ENCODE data around the gene SNX20. TPM values are rescaled to one million over a fixed set of nuclear protein-coding genes. Genes with fewer than 3 reads are reported as not detected.

Gene SNX20
- total RNA-seq, 2 donors from 2014 or later: 1.2 to 2.0 TPM

GRCh38 chr16:50684823-50685461, 3.8 kb upstream of the SNX20 start:
- intact Hi-C loops (cut with DNase I): no loop called here
- ATAC-seq: peak in 1 of 2 donors; percentile 19
- no peak for DNase-seq

GRCh38 chr16:50683689-50684374, 2.7 kb upstream of the SNX20 start:
- ATAC-seq: peak; percentile 30 to 32

DNA sequence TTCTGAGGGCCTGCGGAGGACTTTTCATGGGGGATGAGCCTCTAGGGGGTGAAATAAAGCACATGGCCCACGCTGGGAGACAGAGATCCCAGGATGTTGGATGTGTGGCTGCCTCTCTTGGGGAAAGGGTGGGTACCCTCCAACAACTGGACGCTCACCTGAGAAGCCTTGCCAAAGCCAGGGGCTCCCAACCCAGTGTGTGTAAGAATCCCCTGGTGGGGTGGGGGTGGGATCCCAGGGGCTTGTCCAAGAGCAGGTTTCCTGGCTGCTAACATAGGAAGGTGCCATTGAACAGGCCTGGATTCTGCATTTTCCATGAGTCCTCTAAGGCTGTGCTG, 587 bp downstream of the SNX20 start:
- ATAC-seq (no peak), DNase-seq (no peak)
- intact Hi-C loops (cut with DNase I): no loop called here

More at GRCh38 chr16:50683689-50684374, 2.7 kb upstream of the SNX20 start:
- no peak for DNase-seq
- intact Hi-C loops (cut with DNase I): no loop called here

DNA sequence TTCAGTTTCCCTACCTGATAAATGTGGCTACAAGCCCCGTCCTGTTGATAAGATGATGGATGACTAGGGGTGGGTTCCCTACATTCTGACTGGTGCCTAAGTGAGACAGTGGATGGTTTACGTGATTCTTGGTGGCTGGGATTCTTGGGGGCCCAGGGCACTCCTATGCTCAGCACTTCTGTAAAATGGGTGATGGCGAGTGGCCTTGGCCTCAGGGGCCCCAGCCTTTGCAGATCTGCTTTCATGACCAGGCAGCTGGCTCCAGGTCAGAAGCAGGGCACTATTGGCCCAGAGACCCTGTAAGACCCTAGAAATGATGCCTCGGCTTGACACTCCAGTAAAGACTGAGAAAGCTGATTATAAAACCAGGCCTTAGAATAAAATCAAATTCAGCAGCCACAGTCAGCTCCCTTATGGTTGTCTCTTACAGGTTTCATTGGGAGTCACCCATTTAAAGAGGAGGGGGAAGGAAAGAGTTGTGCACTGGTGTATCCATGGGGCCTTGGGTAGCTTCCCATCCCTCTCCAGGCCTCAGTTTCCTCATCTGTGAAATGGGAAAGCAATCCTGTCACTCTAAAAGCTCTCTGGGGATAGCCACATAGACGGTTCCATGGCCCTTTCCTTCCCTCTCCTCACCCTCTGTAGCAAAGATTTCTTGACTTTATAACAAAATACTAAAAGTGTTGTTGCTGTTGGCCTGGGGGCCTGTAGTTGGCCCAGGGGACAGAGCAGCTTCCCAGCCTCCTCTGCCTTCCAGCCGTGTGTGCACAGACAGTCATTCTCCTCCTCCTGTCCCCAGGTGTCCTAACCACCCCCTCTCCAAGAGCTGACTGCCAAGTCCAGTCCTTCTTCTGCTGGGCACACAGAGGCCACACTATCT, 1.2 kb downstream of the SNX20 start:
- no peak for ATAC-seq
- intact Hi-C loops (cut with DNase I): no loop called here
- DNase-seq: no peak

- ATAC-seq (no peak), DNase-seq (no peak)
- intact Hi-C loops (cut with DNase I): no loop called here
Measured at GRCh38 chr16:50679266-50679665, 1.8 kb downstream of the SNX20 start.

DNA sequence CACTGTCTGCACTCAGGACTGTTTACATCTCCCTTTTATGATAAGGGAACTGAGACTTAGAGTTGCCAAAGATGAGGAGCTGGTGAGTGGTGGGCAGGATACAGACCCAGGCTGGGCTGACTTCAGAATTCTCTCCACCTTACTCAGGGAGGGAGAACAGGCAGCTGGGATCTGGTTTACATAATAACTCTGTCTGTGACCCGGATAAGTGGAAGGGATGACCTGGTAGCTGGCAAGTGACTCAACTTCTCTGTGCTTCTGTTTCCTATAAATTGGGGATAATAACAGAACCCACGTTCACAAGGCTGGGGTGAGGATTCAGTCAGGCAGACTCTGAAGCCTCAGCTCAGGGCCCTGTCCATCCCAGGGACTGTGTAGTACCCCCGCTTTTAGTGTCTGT, 2.6 kb downstream of the SNX20 start:
- intact Hi-C loops (cut with DNase I): no loop called here
- DNase-seq (no peak), ATAC-seq (no peak)

- no peak for ATAC-seq
- no peak for DNase-seq
- intact Hi-C loops (cut with DNase I): no loop called here
Measured at GRCh38 chr16:50677351-50677750, 3.8 kb downstream of the SNX20 start.

DNA sequence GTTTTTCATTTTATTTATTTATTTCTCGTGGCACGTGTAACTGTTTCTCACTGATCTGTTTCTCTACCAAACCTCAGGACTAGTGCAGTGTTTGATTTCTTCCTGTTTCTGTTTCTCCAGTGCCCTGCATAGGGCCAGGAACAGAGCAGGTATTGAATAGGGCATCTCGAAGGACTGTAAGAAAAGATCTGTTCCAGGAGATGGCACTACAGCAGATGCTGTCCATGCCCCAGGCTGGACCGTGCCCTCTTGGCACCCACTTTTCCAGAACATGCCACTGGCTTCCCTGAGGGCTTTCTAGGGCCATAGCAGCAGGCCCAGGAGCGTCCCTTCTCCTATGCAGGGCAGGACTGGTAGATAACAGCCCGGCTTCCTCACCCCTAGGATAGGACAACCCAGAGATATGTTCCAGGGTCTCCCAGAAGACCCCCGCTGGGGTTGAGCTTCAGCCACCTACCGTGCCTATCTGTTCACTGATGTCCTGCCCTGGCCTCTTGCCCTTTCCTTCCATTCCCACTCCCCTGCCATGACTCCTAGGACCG, 4.4 kb downstream of the SNX20 start:
- no peak for DNase-seq
- no peak for ATAC-seq
- intact Hi-C loops (cut with DNase I): no loop called here

DNA sequence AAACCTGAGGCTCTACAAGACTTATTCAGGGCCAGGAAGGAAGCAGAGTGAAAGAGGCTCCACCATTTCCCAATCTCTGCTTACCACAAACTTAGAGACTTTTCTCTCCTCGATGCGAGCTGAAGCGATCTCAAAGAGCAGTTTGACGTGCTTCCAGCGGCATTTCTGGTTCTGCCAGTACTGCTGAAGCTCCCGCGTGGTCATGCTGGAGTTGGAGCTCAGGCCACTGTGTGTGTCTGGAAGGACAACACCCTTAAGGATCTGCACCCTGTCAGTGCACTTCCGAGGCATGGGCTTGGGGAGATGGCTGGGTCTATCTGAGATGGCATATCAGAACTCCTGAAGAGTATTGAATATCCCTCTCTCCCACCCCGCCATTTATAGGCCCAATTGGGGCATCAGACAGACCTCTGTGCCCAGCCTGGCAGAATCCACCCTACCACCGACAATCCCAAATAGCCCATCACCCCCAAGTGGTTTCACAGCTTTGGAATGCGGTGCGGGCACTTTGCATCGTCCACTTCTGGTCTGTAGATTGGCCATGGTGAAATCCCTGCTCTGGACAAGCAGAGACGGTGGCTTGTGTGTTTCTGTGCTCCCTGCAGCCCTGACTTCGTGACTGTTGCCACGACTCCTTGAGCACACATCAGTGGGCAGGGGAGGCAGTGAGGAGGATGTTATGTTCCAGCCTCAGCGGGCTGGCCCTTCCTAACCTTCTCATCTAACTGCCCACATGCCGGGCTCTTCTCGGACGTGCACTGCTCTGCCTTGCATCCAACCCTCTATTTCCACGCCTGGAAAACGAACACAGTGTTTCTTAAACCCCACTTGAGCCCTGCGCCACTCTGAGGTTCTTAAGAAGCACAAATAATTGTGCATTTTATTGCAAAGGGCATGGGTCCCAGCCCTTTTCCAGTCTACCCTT, 5.2 kb downstream of the SNX20 start:
- DNase-seq (no peak), ATAC-seq (no peak)
- intact Hi-C loops (cut with DNase I): no loop called here

DNA sequence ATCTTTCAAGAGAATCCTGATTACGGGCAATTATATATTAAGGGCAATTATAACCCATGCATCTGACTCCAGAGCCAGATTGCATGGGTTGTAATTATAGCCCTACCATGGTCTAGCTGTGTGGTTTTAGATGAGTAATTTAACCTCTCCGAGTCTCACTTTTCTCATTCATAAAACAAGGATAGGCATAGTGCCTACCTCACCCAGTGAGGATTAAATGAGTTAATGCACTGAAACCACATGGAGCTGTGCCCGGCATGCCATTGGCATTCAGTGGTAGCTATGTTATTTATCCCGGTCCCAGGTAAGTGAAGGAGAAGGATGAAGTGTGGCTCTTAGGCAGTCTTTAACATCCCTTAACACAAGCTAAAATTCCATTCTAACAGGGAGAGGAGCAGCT, 6.3 kb downstream of the SNX20 start:
- intact Hi-C loops (cut with DNase I): no loop called here
- no peak for ATAC-seq
- no peak for DNase-seq

GRCh38 chr16:50673496-50674275, 7.4 kb downstream of the SNX20 start:
- DNase-seq (no peak), ATAC-seq (no peak)
- intact Hi-C loops (cut with DNase I): no loop called here

DNA sequence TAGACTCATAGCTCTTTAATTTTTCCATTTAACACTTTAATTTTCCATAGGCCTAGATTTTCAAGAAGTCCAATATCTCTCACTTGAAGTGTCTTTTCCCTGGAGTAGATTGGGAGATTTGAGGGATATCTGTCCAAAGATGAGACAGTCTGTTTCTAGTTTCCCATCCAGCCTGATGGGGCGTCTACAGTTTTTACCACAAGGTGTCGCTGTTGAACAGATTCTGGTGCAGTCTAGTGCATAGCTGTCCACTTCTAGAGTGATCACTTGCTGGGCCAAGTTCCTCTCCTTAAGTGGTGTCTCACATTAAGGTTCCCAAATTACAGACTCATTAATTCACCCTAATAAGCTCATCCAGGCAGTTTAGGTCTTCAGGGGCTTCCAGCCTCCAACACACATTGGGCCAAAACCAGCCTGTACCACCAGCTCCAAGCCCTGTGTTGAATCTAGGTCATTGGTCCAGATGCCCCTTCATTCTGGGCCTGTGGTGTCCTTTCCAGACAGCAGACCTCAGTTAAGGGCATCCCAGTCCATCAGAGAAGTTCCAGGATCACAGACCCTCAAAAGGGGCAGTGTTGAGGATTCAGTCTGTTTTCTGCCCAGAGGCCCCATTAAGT, 9.4 kb downstream of the SNX20 start:
- ATAC-seq: no peak
- intact Hi-C loops (cut with DNase I): no loop called here

GRCh38 chr16:50670476-50670875, 10.6 kb downstream of the SNX20 start:
- intact Hi-C loops (cut with DNase I): no loop called here
- DNase-seq: no peak
- no peak for ATAC-seq

More for the DNA sequence above, 9.4 kb downstream of the SNX20 start:
- no peak for DNase-seq

GRCh38 chr16:50669741-50670140, 11.4 kb downstream of the SNX20 start:
- intact Hi-C loops (cut with DNase I): loop anchor here in 1 of 2 donors (10.0 kb wide), 1 partner anchor 455 kb away; no protein-coding TSS in a partner anchor
- ATAC-seq: no peak
- DNase-seq: no peak

- intact Hi-C loops (cut with DNase I): loop anchor here in 1 of 2 donors (10.0 kb wide), 1 partner anchor 454 kb away; no protein-coding TSS in a partner anchor
- DNase-seq: no peak
- ATAC-seq: no peak
Measured at GRCh38 chr16:50668368-50669008, 12.6 kb downstream of the SNX20 start.

- ATAC-seq (no peak), DNase-seq (no peak)
- intact Hi-C loops (cut with DNase I): loop anchor here in 1 of 2 donors (10.0 kb wide), 1 partner anchor 453 kb away; no protein-coding TSS in a partner anchor
Measured at GRCh38 chr16:50667497-50668367, 13.4 kb downstream of the SNX20 start.
